Measurements from ENCODE around the gene TTC27. TPM values are rescaled to one million over a fixed set of nuclear protein-coding genes. Genes with fewer than 3 reads are reported as not detected.
A peak's percentile ranks its signal among the peaks of the same experiment; 100 is the strongest.

The TTC27 gene
- total RNA-seq, 6 experiments from 2014 or later: 6.8 to 9.5 (median 7.3) TPM

- TF ChIP-seq CTCF (IDR thresholded peaks at IDR 0.05): no peak
- no peak for TF ChIP-seq POLR2A (IDR thresholded peaks at IDR 0.05)
- Histone ChIP-seq H3K4me1 (peaks cover 0 to 7% (median 0%) of the 10 kb centered on the region in 4 donors), H3K4me3 (no peak overlapping the region), H3K27me3 (no peaks in the 10 kb centered on the region), H3K36me3 (no peaks in the 10 kb centered on the region), H3K9me3 (no peaks in the 10 kb centered on the region), H3K27ac (no peak overlapping the region)
- ATAC-seq: peak in 1 of 4 donors; percentile 11
- 65% methylated on average over 3 of the region's 4 CpGs for WGBS (ENCODE audit: insufficient coverage, low coverage, low lambda C conversion rate, missing lambda C conversion rate)
- intact Hi-C loops (cut with DNase I): no loop called here
- no peak for DNase-seq
Observed at GRCh38 chr2:32711908-32712501, 84.2 kb downstream of the TTC27 start.

- DNase-seq (no peak), ATAC-seq (peak in 2 of 4 donors; percentile 73 to 84)
- Histone ChIP-seq H3K9me3 (no peaks in the 10 kb centered on the region), H3K27ac (no peak overlapping the region), H3K36me3 (no peaks in the 10 kb centered on the region), H3K4me3 (no peak overlapping the region), H3K27me3 (no peaks in the 10 kb centered on the region), H3K4me1 (peaks cover 0 to 7% (median 0%) of the 10 kb centered on the region in 4 donors)
- intact Hi-C loops (cut with DNase I): no loop called here
- WGBS (ENCODE audit: insufficient coverage, low coverage, low lambda C conversion rate, missing lambda C conversion rate): 78% methylated on average over 2 of the region's 2 CpGs
- no peak for TF ChIP-seq CTCF (IDR thresholded peaks at IDR 0.05)
- TF ChIP-seq POLR2A (IDR thresholded peaks at IDR 0.05): no peak
Observed at GRCh38 chr2:32712870-32713269, 85.0 kb downstream of the TTC27 start.

- intact Hi-C loops (cut with DNase I): no loop called here
- Histone ChIP-seq H3K27ac (no peak overlapping the region), H3K36me3 (no peaks in the 10 kb centered on the region), H3K4me3 (no peak overlapping the region), H3K4me1 (peaks cover 0 to 7% (median 0%) of the 10 kb centered on the region in 4 donors), H3K27me3 (no peaks in the 10 kb centered on the region), H3K9me3 (no peaks in the 10 kb centered on the region)
- 78% methylated on average over 1 of the region's 1 CpG for WGBS (ENCODE audit: insufficient coverage, low coverage, low lambda C conversion rate, missing lambda C conversion rate)
- no peak for ATAC-seq
- DNase-seq: no peak
- TF ChIP-seq CTCF (IDR thresholded peaks at IDR 0.05) (no peak), POLR2A (IDR thresholded peaks at IDR 0.05) (no peak)
Observed at GRCh38 chr2:32714521-32714920, 86.7 kb downstream of the TTC27 start.

- Histone ChIP-seq H3K4me1 (peaks cover 0 to 10% (median 0%) of the 10 kb centered on the region in 4 donors), H3K4me3 (no peak overlapping the region), H3K27ac (no peak overlapping the region), H3K36me3 (no peaks in the 10 kb centered on the region), H3K9me3 (no peaks in the 10 kb centered on the region), H3K27me3 (no peaks in the 10 kb centered on the region)
- TF ChIP-seq CTCF (IDR thresholded peaks at IDR 0.05) (no peak), POLR2A (IDR thresholded peaks at IDR 0.05) (no peak)
- no peak for ATAC-seq
- no peak for DNase-seq
- 63% methylated on average over 4 of the region's 4 CpGs for WGBS (ENCODE audit: insufficient coverage, low coverage, low lambda C conversion rate, missing lambda C conversion rate)
- intact Hi-C loops (cut with DNase I): no loop called here
Observed at GRCh38 chr2:32715391-32715841, 87.6 kb downstream of the TTC27 start.

All from right lobe of liver (tissue), 6 donors.